Esophagus muscularis mucosa (tissue), 3 donors: Measurements from ENCODE around the gene MPEG1.

ENCODE experiments used
- POLR2A ChIP-seq: fragments of 450-650 bp; IDR thresholded peaks from one replicate; pipeline ENCODE4 v1.6.1; 2017; ENCODE audit warnings: antibody characterized with exemption, moderate library complexity, mild to moderate bottlenecking, low read depth
- POLR2AphosphoS5 ChIP-seq, 2 donors: sonication (generic); formaldehyde crosslinking; IDR thresholded peaks; one replicate each; pipeline ENCODE4 v1.6.1; 2017; ENCODE audit warnings: antibody characterized with exemption in 2 of 2
- TF ChIP-seq, protein P1 (sequence below), 3 experiments: fragments of 200-600 bp in 2 of 3; fragments of 450-650 bp in 1 of 3; sonication (generic) in 2 of 3; IDR thresholded peaks; one replicate each; pipeline ENCODE4 v1.5.1; 2017 to 2019; ENCODE audit warnings: antibody characterized with exemption in 3 of 3, mild to moderate bottlenecking in 2 of 3, moderate library complexity in 1 of 3

DNA sequence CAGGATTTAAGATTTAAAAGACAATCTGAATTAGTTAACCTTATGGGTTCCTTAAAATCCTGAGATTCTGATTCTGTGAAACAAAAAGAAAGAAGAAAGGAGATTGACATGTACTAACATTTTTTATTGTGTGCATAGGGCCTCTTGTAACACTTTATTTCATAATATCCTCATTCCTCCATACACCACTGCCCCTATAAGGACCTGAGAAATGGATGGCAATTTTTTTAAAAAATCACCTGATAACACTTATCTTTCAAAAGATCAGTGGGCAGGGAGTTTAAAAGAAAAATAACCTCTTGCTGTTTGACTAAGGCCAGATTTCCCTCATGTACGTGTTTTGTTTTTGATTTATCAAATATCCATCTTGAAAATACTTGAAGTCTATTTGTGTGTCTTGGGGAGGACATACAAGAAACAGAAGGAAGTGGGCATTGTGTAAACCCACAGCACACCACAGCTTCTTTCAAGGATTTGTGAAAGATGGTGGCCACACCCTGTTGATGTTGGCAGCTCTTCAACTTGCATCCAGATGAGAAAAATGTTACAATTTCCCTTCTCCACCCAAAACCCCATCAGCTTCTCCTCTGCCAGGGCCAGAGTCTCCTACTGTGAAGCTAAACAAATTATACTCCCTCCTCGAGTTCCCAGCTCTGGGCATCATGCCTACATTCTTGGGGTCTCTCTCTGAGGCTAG is 35.0 kb upstream of the MPEG1 start:
- TF ChIP-seq, protein P1, sequence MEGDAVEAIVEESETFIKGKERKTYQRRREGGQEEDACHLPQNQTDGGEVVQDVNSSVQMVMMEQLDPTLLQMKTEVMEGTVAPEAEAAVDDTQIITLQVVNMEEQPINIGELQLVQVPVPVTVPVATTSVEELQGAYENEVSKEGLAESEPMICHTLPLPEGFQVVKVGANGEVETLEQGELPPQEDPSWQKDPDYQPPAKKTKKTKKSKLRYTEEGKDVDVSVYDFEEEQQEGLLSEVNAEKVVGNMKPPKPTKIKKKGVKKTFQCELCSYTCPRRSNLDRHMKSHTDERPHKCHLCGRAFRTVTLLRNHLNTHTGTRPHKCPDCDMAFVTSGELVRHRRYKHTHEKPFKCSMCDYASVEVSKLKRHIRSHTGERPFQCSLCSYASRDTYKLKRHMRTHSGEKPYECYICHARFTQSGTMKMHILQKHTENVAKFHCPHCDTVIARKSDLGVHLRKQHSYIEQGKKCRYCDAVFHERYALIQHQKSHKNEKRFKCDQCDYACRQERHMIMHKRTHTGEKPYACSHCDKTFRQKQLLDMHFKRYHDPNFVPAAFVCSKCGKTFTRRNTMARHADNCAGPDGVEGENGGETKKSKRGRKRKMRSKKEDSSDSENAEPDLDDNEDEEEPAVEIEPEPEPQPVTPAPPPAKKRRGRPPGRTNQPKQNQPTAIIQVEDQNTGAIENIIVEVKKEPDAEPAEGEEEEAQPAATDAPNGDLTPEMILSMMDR (IDR thresholded peaks at IDR 0.05): no peak
- no peak for TF ChIP-seq POLR2A
- no peak for TF ChIP-seq POLR2AphosphoS5 (IDR thresholded peaks at IDR 0.05)
